Mesothelial cell of epicardium (in vitro differentiated cells): Measurements from ENCODE around the gene GRK5. TPM values are rescaled to one million over a fixed set of nuclear protein-coding genes. Genes with fewer than 3 reads are reported as not detected.

Experiments used
- DNase-seq, 2 experiments: peaks; one replicate each; pipeline ENCODE4 v3.0.0; 2021; ENCODE audit warnings: low spot score in 2 of 2; ENCODE audit not compliant: unreplicated experiment in 2 of 2
- H3K27ac Mint-ChIP-seq: 2 replicates; pipeline ENCODE4 v1.8.0; 2021; ENCODE audit warnings: mixed read lengths
- H3K27me3 Mint-ChIP-seq: 2 replicates; pipeline ENCODE4 v1.8.0; 2021; ENCODE audit warnings: low read depth, mixed read lengths
- H3K36me3 Mint-ChIP-seq: 2 replicates; pipeline ENCODE4 v1.8.0; 2021; ENCODE audit warnings: mixed read lengths
- H3K4me1 Mint-ChIP-seq: 2 replicates; pipeline ENCODE4 v1.8.0; 2021; ENCODE audit warnings: mixed read lengths
- H3K4me3 Mint-ChIP-seq: 2 replicates; pipeline ENCODE4 v1.8.0; 2021; ENCODE audit warnings: mild to moderate bottlenecking, moderate library complexity, mixed read lengths
- H3K9me3 Mint-ChIP-seq: 2 replicates; pipeline ENCODE4 v1.8.0; 2021; ENCODE audit warnings: mixed read lengths
- total RNA-seq: library from RNA; stranded (reverse); gene quantifications from 3 replicates; pipeline ENCODE4 v1.2.1, GENCODE V29; 2021
- TF ChIP-seq, protein P1 (sequence below): fragments of 200-600 bp; sonication (generic); IDR thresholded peaks from one replicate; pipeline ENCODE4 v1.5.0; 2021; ENCODE audit warnings: antibody characterized with exemption; ENCODE audit not compliant: unreplicated experiment

GRK5 gene
- total RNA-seq, 1 donor from 2014 or later, result 14.5 TPM

DNA sequence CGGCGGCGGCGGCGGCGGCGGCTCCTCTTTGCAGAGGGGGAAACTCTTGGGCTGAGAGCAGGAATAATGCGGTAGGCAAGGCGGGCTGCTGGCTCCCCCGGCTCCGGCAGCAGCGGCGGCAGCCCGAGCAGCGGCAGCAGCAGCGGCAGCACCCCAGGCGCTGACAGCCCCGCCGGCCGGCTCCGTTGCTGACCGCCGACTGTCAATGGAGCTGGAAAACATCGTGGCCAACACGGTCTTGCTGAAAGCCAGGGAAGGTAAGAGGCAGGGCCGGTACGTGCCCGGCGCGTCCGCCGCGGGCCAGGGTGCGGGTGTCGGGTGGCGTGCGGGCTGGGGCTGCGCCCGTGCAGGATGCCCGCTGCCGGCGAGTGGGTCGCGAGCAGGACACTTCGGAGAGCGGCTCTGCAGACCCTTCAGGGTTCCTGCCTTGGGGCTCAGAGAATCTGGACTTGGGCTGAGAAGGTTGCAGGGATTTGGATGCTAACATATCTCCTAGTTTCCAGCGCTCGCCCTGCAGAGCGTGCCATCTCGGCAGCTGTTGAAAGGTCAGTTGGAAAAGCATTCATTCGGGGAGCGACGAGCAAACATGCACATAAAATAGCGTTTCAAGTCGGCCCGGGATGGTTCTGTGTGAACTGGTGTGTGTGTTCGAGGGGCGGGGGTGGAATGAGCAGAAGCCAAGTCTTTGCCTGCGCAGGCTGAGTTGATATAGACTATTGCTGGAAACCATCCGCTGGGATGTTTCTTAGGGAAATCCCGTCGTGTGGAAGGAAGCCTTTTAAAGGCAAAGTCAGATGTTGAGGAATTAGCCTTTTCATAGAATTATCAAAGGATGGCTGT is 562 bp downstream of the GRK5 start:
- no peaks in the 10 kb centered on the region for H3K36me3 Mint-ChIP-seq
- H3K27me3 Mint-ChIP-seq, result peaks cover 16% of the 10 kb centered on the region
- DNase-seq, result peak in 1 of 2 experiments; percentile 64
- H3K4me3 Mint-ChIP-seq, result peak overlapping the region; percentile 87
- peaks cover 51% of the 10 kb centered on the region for H3K4me1 Mint-ChIP-seq
- TF ChIP-seq, protein P1, sequence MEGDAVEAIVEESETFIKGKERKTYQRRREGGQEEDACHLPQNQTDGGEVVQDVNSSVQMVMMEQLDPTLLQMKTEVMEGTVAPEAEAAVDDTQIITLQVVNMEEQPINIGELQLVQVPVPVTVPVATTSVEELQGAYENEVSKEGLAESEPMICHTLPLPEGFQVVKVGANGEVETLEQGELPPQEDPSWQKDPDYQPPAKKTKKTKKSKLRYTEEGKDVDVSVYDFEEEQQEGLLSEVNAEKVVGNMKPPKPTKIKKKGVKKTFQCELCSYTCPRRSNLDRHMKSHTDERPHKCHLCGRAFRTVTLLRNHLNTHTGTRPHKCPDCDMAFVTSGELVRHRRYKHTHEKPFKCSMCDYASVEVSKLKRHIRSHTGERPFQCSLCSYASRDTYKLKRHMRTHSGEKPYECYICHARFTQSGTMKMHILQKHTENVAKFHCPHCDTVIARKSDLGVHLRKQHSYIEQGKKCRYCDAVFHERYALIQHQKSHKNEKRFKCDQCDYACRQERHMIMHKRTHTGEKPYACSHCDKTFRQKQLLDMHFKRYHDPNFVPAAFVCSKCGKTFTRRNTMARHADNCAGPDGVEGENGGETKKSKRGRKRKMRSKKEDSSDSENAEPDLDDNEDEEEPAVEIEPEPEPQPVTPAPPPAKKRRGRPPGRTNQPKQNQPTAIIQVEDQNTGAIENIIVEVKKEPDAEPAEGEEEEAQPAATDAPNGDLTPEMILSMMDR, result no peak
- H3K9me3 Mint-ChIP-seq, result no peaks in the 10 kb centered on the region
- peak overlapping the region; percentile 87 for H3K27ac Mint-ChIP-seq

GRCh38 chr10:119208553-119208940 is 1.2 kb downstream of the GRK5 start:
- Mint-ChIP-seq H3K9me3 (no peaks in the 10 kb centered on the region), H3K4me1 (peaks cover 52% of the 10 kb centered on the region), H3K36me3 (no peaks in the 10 kb centered on the region), H3K4me3 (peak overlapping the region; percentile 87), H3K27me3 (peaks cover 16% of the 10 kb centered on the region), H3K27ac (no peak overlapping the region)
- no peak for DNase-seq
- TF ChIP-seq, protein P1, result no peak

GRCh38 chr10:119209035-119209735 is 1.8 kb downstream of the GRK5 start:
- Mint-ChIP-seq H3K9me3 (no peaks in the 10 kb centered on the region), H3K4me1 (peaks cover 53% of the 10 kb centered on the region), H3K27ac (peak overlapping the region; percentile 92), H3K27me3 (peaks cover 17% of the 10 kb centered on the region), H3K36me3 (no peaks in the 10 kb centered on the region), H3K4me3 (peak overlapping the region; percentile 87)
- DNase-seq, result peak; percentile 32 to 71
- TF ChIP-seq, protein P1, result peak; percentile 91

DNA sequence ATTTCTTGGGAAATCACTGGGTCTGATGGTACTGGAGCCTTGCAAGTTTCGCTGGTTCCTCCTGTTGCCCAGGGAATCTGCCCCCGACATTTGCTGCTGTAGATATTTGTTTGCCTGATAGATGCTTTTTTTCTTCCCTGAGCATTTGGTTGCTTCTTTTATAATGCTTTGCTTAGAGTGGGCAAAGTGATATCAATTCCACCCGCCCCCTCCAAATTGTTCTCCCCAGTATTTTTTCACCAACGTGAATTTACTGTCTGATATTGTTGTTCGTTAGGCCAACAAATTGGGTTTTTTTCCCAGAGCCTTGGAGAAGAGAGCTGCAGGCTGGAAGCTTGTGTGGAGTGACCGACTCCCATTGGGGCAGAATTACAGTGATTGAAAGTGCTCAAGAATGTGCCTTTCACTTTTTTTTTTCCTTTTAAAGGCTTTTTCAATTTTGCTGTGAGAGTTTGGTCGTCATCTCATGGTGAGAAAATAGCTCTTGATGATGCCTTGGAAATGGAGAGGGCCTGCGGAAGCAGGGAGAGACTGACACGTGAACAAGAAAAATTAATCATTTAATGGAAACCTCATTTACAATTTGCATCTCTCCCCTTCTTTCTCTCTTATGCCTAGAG is 2.5 kb downstream of the GRK5 start:
- TF ChIP-seq, protein P1, result peak; percentile 29
- Mint-ChIP-seq H3K36me3 (no peaks in the 10 kb centered on the region), H3K4me1 (peaks cover 54% of the 10 kb centered on the region)

GRCh38 chr10:119210633-119211032 is 3.3 kb downstream of the GRK5 start:
- TF ChIP-seq, protein P1, result no peak
- H3K36me3 Mint-ChIP-seq, result no peaks in the 10 kb centered on the region
- H3K27ac Mint-ChIP-seq, result peak overlapping the region; percentile 84
- no peaks in the 10 kb centered on the region for H3K9me3 Mint-ChIP-seq
- H3K4me3 Mint-ChIP-seq, result no peak overlapping the region
- H3K27me3 Mint-ChIP-seq, result peaks cover 16% of the 10 kb centered on the region
- DNase-seq, result no peak
- peaks cover 55% of the 10 kb centered on the region for H3K4me1 Mint-ChIP-seq

More for the DNA sequence above, 2.5 kb downstream of the GRK5 start:
- Mint-ChIP-seq H3K27ac (peak overlapping the region; percentile 92), H3K27me3 (peaks cover 16% of the 10 kb centered on the region), H3K4me3 (peak overlapping the region; percentile 87), H3K9me3 (no peaks in the 10 kb centered on the region)
- no peak for DNase-seq
